HL-60 (cell line): ENCODE data around the gene BTBD10.

Experiments
- DNase-seq, 2 experiments: peaks; one replicate each; pipeline ENCODE4 v3.0.0-alpha.2; 2010 to 2020; ENCODE audit warnings: low read depth in 1 of 2, low spot score in 1 of 2
- H3K27ac ChIP-seq: fragments of 250-450 bp; sonication (Bioruptor Pico); replicated peaks from 2 replicates; pipeline ENCODE4 v1.5.1; 2020; ENCODE audit warnings: mild to moderate bottlenecking, moderate library complexity
- H3K27me3 ChIP-seq: fragments of 250-450 bp; sonication (Bioruptor Pico); 2 replicates; pipeline ENCODE4 v1.5.1; 2021; ENCODE audit warnings: mild to moderate bottlenecking, moderate library complexity; ENCODE audit not compliant: insufficient read depth, poor library complexity, severe bottlenecking
- H3K4me3 ChIP-seq: replicated peaks from 2 replicates; pipeline ENCODE4 v1.5.1; 2011; ENCODE audit warnings: mild to moderate bottlenecking, control low read depth, low read length; ENCODE audit not compliant: insufficient read depth
- GABPA ChIP-seq: IDR thresholded peaks from 2 replicates; pipeline ENCODE4 v1.6.1; 2012; ENCODE audit warnings: low read depth
- POLR2AphosphoS5 ChIP-seq: IDR thresholded peaks from 2 replicates; pipeline ENCODE4 v1.6.1; 2012; ENCODE audit warnings: low read depth
- SPI1 ChIP-seq: IDR thresholded peaks from 2 replicates; pipeline ENCODE4 v1.6.1; 2012; ENCODE audit warnings: low read depth, mild to moderate bottlenecking, borderline replicate concordance
- TF ChIP-seq, protein P1 (sequence below): IDR thresholded peaks from 2 replicates; pipeline ENCODE4 v1.6.1; 2012; ENCODE audit warnings: low read depth; ENCODE audit not compliant: insufficient replicate concordance
- TF ChIP-seq, protein P2 (sequence below): IDR thresholded peaks from one replicate; pipeline ENCODE4 v1.5.1; 2011; ENCODE audit warnings: low read length, control low read depth, inconsistent platforms; ENCODE audit not compliant: insufficient read depth

Gene BTBD10

DNA sequence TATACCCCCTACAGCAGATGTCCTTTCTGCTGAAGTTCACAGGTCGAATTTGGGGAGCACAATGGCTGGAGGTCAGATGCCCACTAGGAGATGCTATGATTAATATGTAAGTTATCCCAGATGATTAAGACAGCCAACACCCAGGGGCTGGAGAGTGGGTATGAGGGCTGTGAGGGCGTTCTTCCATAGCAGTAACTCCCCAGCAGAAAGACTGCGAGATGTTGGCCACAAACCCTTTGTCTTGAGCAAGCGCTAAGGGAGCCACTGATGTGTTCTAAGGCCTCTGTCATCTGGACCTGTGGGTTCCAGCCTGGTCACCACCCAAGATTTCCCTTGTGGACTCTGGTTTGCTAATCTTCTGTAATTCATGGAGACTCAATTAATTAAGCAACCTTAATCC, 107.8 kb downstream of the BTBD10 start:
- TF ChIP-seq, protein P1, sequence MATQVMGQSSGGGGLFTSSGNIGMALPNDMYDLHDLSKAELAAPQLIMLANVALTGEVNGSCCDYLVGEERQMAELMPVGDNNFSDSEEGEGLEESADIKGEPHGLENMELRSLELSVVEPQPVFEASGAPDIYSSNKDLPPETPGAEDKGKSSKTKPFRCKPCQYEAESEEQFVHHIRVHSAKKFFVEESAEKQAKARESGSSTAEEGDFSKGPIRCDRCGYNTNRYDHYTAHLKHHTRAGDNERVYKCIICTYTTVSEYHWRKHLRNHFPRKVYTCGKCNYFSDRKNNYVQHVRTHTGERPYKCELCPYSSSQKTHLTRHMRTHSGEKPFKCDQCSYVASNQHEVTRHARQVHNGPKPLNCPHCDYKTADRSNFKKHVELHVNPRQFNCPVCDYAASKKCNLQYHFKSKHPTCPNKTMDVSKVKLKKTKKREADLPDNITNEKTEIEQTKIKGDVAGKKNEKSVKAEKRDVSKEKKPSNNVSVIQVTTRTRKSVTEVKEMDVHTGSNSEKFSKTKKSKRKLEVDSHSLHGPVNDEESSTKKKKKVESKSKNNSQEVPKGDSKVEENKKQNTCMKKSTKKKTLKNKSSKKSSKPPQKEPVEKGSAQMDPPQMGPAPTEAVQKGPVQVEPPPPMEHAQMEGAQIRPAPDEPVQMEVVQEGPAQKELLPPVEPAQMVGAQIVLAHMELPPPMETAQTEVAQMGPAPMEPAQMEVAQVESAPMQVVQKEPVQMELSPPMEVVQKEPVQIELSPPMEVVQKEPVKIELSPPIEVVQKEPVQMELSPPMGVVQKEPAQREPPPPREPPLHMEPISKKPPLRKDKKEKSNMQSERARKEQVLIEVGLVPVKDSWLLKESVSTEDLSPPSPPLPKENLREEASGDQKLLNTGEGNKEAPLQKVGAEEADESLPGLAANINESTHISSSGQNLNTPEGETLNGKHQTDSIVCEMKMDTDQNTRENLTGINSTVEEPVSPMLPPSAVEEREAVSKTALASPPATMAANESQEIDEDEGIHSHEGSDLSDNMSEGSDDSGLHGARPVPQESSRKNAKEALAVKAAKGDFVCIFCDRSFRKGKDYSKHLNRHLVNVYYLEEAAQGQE: no peak
- no peak for TF ChIP-seq SPI1
- DNase-seq: no peak
- Histone ChIP-seq H3K4me3 (no peak overlapping the region), H3K27me3 (no peaks in the 10 kb centered on the region), H3K27ac (no peak overlapping the region)

DNA sequence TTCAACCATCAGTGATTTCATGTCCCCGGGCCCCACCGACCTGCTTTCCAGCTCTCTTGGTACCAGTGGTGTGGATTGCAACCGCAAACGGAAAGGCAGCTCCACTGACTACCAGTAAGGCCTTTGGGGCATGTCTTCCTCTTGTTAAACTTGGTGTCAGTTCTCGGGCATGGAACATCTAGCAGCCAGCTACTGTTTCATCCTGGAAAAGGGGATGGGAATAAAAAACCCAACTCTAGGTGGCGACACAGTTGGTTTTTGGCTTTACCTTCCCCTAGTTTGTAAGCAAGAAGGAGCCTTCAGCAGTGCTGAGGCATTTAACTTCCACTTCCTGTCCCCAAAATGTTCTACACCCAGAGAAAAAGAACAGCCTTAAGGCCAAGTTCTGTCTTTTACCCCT, 108.7 kb downstream of the BTBD10 start:
- no peak overlapping the region for H3K27ac ChIP-seq
- no peak for TF ChIP-seq GABPA
- TF ChIP-seq, protein P1: no peak
- TF ChIP-seq, protein P2, sequence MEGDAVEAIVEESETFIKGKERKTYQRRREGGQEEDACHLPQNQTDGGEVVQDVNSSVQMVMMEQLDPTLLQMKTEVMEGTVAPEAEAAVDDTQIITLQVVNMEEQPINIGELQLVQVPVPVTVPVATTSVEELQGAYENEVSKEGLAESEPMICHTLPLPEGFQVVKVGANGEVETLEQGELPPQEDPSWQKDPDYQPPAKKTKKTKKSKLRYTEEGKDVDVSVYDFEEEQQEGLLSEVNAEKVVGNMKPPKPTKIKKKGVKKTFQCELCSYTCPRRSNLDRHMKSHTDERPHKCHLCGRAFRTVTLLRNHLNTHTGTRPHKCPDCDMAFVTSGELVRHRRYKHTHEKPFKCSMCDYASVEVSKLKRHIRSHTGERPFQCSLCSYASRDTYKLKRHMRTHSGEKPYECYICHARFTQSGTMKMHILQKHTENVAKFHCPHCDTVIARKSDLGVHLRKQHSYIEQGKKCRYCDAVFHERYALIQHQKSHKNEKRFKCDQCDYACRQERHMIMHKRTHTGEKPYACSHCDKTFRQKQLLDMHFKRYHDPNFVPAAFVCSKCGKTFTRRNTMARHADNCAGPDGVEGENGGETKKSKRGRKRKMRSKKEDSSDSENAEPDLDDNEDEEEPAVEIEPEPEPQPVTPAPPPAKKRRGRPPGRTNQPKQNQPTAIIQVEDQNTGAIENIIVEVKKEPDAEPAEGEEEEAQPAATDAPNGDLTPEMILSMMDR: peak; percentile 27
- peak; percentile 36; the same call in 1 of the 2 replicates for TF ChIP-seq SPI1
- TF ChIP-seq POLR2AphosphoS5: no peak
- no peak overlapping the region for H3K4me3 ChIP-seq
- DNase-seq: peak; percentile 11 to 39
- H3K27me3 ChIP-seq: no peaks in the 10 kb centered on the region

DNA sequence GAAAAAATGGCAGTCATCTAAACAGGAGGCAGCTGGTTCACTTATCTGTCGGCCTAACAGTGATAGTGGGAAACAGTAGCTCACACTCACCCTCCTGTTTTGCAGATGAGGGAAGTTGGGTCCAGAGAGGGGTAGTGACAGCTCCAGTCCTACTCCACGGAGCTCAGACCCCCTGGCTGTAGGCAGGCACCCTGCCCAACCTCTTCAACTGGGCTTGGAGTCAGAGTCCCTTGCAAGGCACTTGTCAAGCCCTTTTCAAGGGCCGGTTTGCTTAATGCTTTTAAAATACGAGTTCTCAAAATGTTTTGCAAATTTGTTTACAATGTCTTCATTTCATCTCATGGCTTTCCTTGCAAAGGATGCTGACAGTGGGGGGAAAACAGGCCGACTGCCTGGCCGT, 110.3 kb downstream of the BTBD10 start:
- no peak overlapping the region for H3K4me3 ChIP-seq
- H3K27me3 ChIP-seq: no peaks in the 10 kb centered on the region
- no peak for TF ChIP-seq POLR2AphosphoS5
- no peak overlapping the region for H3K27ac ChIP-seq
- no peak for DNase-seq

DNA sequence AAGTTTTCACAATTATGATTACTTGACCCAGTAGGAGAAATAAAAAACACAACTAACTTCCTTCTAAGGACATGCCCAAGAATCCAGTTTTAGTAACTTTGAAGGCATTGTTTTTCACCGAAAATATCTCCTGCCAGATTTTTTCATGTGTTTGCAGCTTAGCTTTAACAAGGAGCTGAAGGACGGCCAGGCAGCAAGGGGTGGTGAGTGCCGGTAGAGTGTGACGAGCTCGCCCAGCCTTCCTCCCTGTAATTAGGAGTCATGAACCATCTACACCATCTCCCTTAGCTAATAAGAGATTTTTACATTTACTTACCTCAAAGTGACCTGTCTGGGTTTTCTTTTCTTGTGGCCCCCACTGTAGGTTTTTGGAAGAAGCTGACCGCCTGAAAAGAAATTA, 113.4 kb downstream of the BTBD10 start:
- H3K27ac ChIP-seq: no peak overlapping the region
- TF ChIP-seq POLR2AphosphoS5: no peak
- TF ChIP-seq SPI1: no peak
- TF ChIP-seq, protein P2: no peak
- TF ChIP-seq GABPA: no peak
- TF ChIP-seq, protein P1: no peak
- no peak for DNase-seq
- no peak overlapping the region for H3K4me3 ChIP-seq
- H3K27me3 ChIP-seq: no peaks in the 10 kb centered on the region
